Spleen (tissue), 11 donors: ENCODE measurements around the gene RNASE1. TPM values are rescaled to one million over a fixed set of nuclear protein-coding genes. Genes with fewer than 3 reads are reported as not detected.

Experiments used
- DNase-seq: peaks from one replicate; pipeline ENCODE4 v3.0.0-alpha.2; 2020
- H3K27ac ChIP-seq, 8 donors: fragments of 200-600 bp; sonication (generic) in 7 of 8; 1 replicate in 4 of 8; 2 replicates in 4 of 8; pipeline versions ENCODE4 v1.5.0 to v1.8.0; 2016 to 2021; ENCODE audit warnings: inconsistent platforms in 4 of 8, mild to moderate bottlenecking in 4 of 8, moderate library complexity in 1 of 8
- H3K27me3 ChIP-seq, 7 donors: fragments of 200-600 bp; sonication (generic) in 6 of 7; replicated peaks in 1 of 7; 1 replicate in 4 of 7; 2 replicates in 3 of 7; pipeline versions ENCODE4 v1.5.0 to v1.8.0; 2016 to 2021; ENCODE audit warnings: inconsistent platforms in 3 of 7, mild to moderate bottlenecking in 1 of 7
- H3K36me3 ChIP-seq, 6 donors: fragments of 200-600 bp; sonication (generic) in 5 of 6; 1 replicate in 4 of 6; 2 replicates in 2 of 6; pipeline versions ENCODE4 v1.5.0 to v1.8.0; 2016 to 2021; ENCODE audit warnings: inconsistent platforms in 2 of 6
- H3K4me1 ChIP-seq, 6 donors: fragments of 200-600 bp; sonication (generic) in 5 of 6; 1 replicate in 3 of 6; 2 replicates in 3 of 6; pipeline versions ENCODE4 v1.5.0 to v1.8.0; 2016 to 2021; ENCODE audit warnings: inconsistent platforms in 3 of 6
- H3K4me3 ChIP-seq, 8 donors: fragments of 200-600 bp; sonication (generic) in 7 of 8; 1 replicate in 4 of 8; 2 replicates in 4 of 8; pipeline versions ENCODE4 v1.5.0 to v1.8.0; 2016 to 2021; ENCODE audit warnings: inconsistent platforms in 4 of 8, mild to moderate bottlenecking in 4 of 8, moderate library complexity in 2 of 8
- H3K9me3 ChIP-seq, 8 donors: fragments of 200-600 bp; sonication (generic) in 7 of 8; 1 replicate in 4 of 8; 2 replicates in 4 of 8; pipeline versions ENCODE4 v1.5.0 to v1.8.0; 2016 to 2021; ENCODE audit warnings: inconsistent platforms in 4 of 8
- POLR2A ChIP-seq, 3 donors: fragments of 450-650 bp; IDR thresholded peaks; one replicate each; pipeline ENCODE4 v1.5.1; 2017; ENCODE audit warnings: antibody characterized with exemption in 3 of 3, mild to moderate bottlenecking in 1 of 3
- POLR2AphosphoS5 ChIP-seq, 3 donors: sonication (generic); formaldehyde crosslinking; IDR thresholded peaks; one replicate each; pipeline ENCODE4 v1.5.1; 2017; ENCODE audit warnings: antibody characterized with exemption in 3 of 3
- WGBS, 5 donors: extraction: QIAGEN DNeasy Blood & Tissue Kit in 3 of 5; methylation state at CpG; one replicate each; pipeline versions ENCODE4 v1.1.5 to v1.1.7; 2013 to 2018; 5-methylcytosine and 5-hydroxymethylcytosine counted together
- intact Hi-C: fragments of 100-400 bp; cut with DNase I; formaldehyde crosslinking; loops from one replicate; pipeline ENCODE4 v1.15.0; 2023; ENCODE audit warnings: low total_unique reads
- polyA plus RNA-seq, 3 donors: library from polyadenylated mRNA; stranded (reverse); fragments of 200-250 nt; gene quantifications; one replicate each; pipeline ENCODE4 v1.2.1, GENCODE V29; 2013
- total RNA-seq, 7 donors: library from RNA; depleted of rRNA in 3 of 7; stranded (reverse); fragments of >200 nt in 3 of 7; fragmentation: NEBNext Ultra II Directional in 4 of 7; extraction: Animal tissue kit (Norgen Biotek cat#: 25700) in 4 of 7; gene quantifications; one replicate each; pipeline versions ENCODE4 v1.1.0 to v1.2.1, GENCODE V29; 2016 to 2021
- TF ChIP-seq, protein P1 (sequence below), 11 experiments: fragments of 200-600 bp in 7 of 11; fragments of 450-650 bp in 4 of 11; sonication (generic) in 4 of 11; IDR thresholded peaks in 8 of 11; conservative IDR thresholded peaks in 3 of 11; 1 replicate in 7 of 11; 2 replicates in 4 of 11; pipeline versions ENCODE4 v1.4.0 to v1.8.0; 2016 to 2021; ENCODE audit warnings: antibody characterized with exemption in 11 of 11, inconsistent platforms in 4 of 11, mild to moderate bottlenecking in 1 of 11
- donor health status: healthy with polysubstance abuse.
- donor health status: DM: no; HTN: no; CAD: no; lungs with moderate emphysema.
- donor health status: DM: no; HTN: no; CAD: no.
- donor health status: Bipolar disorder and iron deficiency.
- donor health status: healthy.
- donor health status: DM: no; HTN: no; CAD: no.
- donor health status: DM: yes; HTN: yes; CAD: no.

RNASE1 gene
- total and polyA plus RNA-seq, 10 donors = 61.9 to 497 (median 276) TPM

DNA sequence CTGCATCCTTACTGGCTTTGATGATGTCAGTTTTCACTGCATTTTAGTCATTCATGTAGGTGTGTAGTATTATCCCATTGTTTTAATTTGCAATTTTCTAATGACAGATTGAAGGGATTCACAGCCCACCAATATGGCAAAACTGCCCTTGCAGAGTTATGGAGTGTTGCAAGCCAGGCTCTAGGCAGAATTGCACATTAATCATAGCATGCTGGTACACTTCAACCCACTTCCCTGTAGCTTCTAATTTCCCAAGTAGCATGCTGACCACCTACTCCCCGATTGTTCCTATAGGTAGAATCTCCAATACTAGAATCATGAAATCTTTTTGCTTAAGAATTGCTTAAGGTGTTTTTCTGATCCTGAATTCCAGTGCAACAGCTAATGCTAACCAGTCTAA, 26.7 kb downstream of the RNASE1 start:
- no peak overlapping the region for H3K4me3 ChIP-seq
- no peaks in the 10 kb centered on the region for H3K27me3 ChIP-seq
- no peaks in the 10 kb centered on the region for H3K9me3 ChIP-seq
- no peak overlapping the region for H3K27ac ChIP-seq
- H3K36me3 ChIP-seq = no peaks in the 10 kb centered on the region
- peaks cover 0 to 12% (median 11%) of the 10 kb centered on the region in 6 donors for H3K4me1 ChIP-seq
- intact Hi-C loops = no loop called here
- WGBS, 5 donors = 51 to 80% (median 69%) methylated on average over 1 of the region's 1 CpG
- TF ChIP-seq POLR2A (IDR thresholded peaks at IDR 0.05) (no peak), POLR2AphosphoS5 (IDR thresholded peaks at IDR 0.05) (no peak)
- TF ChIP-seq, protein P1, sequence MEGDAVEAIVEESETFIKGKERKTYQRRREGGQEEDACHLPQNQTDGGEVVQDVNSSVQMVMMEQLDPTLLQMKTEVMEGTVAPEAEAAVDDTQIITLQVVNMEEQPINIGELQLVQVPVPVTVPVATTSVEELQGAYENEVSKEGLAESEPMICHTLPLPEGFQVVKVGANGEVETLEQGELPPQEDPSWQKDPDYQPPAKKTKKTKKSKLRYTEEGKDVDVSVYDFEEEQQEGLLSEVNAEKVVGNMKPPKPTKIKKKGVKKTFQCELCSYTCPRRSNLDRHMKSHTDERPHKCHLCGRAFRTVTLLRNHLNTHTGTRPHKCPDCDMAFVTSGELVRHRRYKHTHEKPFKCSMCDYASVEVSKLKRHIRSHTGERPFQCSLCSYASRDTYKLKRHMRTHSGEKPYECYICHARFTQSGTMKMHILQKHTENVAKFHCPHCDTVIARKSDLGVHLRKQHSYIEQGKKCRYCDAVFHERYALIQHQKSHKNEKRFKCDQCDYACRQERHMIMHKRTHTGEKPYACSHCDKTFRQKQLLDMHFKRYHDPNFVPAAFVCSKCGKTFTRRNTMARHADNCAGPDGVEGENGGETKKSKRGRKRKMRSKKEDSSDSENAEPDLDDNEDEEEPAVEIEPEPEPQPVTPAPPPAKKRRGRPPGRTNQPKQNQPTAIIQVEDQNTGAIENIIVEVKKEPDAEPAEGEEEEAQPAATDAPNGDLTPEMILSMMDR (IDR thresholded peaks at IDR 0.05 in 8 of 11, conservative IDR thresholded peaks at IDR 0.05 in 3 of 11) = no peak
- no peak for DNase-seq

DNA sequence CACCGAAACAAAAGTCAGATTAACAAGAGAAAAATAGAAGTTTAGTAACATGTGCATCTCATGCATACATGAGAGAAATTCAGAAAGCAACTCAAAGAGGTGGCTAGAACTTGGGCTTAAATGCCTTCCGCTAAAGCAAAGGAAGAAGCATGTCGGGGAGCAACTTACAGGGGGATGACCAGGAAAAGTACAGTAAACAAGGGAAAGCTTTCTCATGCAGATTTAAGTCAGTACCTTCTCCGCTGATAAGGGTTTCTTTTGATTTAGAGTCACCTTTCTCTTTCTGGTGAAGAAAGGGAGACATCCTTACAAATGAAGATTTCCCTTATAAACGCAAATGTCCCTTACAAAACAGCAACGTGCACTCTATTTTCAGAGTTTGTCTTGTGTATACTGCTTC, 27.6 kb downstream of the RNASE1 start:
- 74 to 89% (median 86%) methylated on average over 6 of the region's 6 CpGs for WGBS, 5 donors
- Histone ChIP-seq H3K9me3 (no peaks in the 10 kb centered on the region), H3K36me3 (no peaks in the 10 kb centered on the region), H3K4me3 (no peak overlapping the region), H3K4me1 (peaks cover 0 to 4% (median 3%) of the 10 kb centered on the region in 6 donors), H3K27me3 (no peaks in the 10 kb centered on the region), H3K27ac (no peak overlapping the region)
- no peak for DNase-seq
- intact Hi-C loops = no loop called here
- no peak for TF ChIP-seq POLR2AphosphoS5 (IDR thresholded peaks at IDR 0.05)
- TF ChIP-seq POLR2A (IDR thresholded peaks at IDR 0.05) = no peak
- TF ChIP-seq, protein P1 (IDR thresholded peaks at IDR 0.05 in 8 of 11, conservative IDR thresholded peaks at IDR 0.05 in 3 of 11) = no peak

DNA sequence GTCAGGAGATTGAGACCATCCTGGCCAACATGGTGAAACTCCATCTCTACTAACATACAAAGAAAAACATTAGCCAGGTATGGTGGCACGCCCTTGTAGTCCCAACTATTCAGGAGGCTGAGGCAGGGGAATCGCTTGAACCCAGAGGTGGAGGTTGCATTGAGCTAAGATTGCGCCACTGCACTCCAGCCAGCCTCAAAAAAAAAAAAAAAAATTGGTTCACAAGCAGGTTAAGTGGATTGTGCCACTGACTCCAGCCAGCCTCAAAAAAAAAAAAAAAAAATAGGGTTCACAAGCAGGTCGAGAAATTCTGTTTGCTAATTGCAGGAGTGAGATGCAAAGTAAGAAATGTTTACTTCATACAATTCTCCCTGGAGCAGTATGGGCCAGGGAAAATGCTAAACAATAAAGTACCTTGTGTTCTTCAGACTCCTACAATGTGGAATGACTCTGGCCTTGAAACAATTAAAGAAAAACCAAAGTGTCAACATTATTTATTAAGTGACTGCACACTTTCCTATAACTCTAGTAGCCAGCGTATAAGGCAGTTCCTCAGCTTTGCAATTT, 28.3 kb downstream of the RNASE1 start:
- DNase-seq = no peak
- TF ChIP-seq, protein P1 (IDR thresholded peaks at IDR 0.05 in 8 of 11, conservative IDR thresholded peaks at IDR 0.05 in 3 of 11) = no peak
- TF ChIP-seq POLR2AphosphoS5 (IDR thresholded peaks at IDR 0.05) (no peak), POLR2A (IDR thresholded peaks at IDR 0.05) (no peak)
- Histone ChIP-seq H3K4me1 (no peaks in the 10 kb centered on the region), H3K9me3 (no peaks in the 10 kb centered on the region), H3K4me3 (no peak overlapping the region), H3K27ac (no peak overlapping the region), H3K27me3 (no peaks in the 10 kb centered on the region), H3K36me3 (no peaks in the 10 kb centered on the region)
- intact Hi-C loops = no loop called here
- WGBS, 5 donors = 71 to 87% (median 77%) methylated on average over 5 of the region's 5 CpGs

DNA sequence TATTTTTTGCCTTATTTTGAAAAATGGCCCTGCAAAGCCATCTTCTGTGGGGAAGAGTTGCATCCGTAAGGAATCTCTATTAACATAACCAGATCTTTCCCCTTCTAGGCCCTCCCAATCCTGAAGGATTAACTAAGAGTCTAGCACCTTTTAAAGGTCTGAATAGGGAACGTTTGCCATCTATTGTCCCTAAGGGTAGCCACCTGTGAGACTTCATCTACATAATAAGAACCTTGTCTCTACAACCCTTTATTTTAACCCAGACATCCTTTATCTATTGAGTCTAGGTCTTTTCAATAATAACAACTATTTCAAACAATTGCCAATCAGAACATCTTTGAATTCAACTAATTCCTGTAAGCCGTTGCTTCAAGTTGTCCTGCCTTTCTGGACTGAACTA, 30.0 kb downstream of the RNASE1 start:
- DNase-seq = no peak
- WGBS, 5 donors = 80 to 88% (median 86%) methylated on average over 3 of the region's 3 CpGs
- TF ChIP-seq POLR2A (IDR thresholded peaks at IDR 0.05) (no peak), POLR2AphosphoS5 (IDR thresholded peaks at IDR 0.05) (no peak)
- TF ChIP-seq, protein P1 (IDR thresholded peaks at IDR 0.05 in 8 of 11, conservative IDR thresholded peaks at IDR 0.05 in 3 of 11) = no peak
- Histone ChIP-seq H3K4me1 (no peaks in the 10 kb centered on the region), H3K36me3 (no peaks in the 10 kb centered on the region), H3K27ac (no peak overlapping the region), H3K4me3 (no peak overlapping the region), H3K9me3 (no peaks in the 10 kb centered on the region), H3K27me3 (no peaks in the 10 kb centered on the region)
- intact Hi-C loops = no loop called here
